Activated T-cell treated with anti-CD3 and anti-CD28 coated beads for 48 hours (primary cell): ENCODE measurements around the gene TMEM14B.
"Not testable (repeated sequence)": the region's sequence is repeated elsewhere in the genome, so short reads cannot be mapped to it uniquely, and the experiment has no call there.

Source experiments
- DNase-seq: peaks from one replicate; pipeline ENCODE4 v3.0.0-alpha.2; 2020; ENCODE audit warnings: low read depth

The TMEM14B gene

DNA sequence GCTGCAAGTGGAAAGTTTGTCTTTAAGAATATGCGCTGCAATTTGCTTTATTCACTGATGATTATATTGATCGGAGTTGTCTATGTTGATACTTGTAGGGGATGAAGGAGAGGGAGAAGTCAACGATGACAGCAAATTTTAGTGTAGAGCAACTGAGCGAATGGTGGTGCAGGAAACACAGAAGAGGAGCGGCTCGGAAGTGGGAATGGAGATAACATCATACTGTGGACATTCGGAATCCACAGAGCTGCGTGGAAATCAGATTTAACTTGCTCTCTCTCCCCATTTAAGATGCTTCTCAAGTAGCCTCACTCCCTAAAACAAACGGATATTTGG, 722 bp upstream of the TMEM14B start:
- no peak for DNase-seq

GRCh38 chr6:10749734-10750133, 2.1 kb downstream of the TMEM14B start:
- no peak for DNase-seq

DNA sequence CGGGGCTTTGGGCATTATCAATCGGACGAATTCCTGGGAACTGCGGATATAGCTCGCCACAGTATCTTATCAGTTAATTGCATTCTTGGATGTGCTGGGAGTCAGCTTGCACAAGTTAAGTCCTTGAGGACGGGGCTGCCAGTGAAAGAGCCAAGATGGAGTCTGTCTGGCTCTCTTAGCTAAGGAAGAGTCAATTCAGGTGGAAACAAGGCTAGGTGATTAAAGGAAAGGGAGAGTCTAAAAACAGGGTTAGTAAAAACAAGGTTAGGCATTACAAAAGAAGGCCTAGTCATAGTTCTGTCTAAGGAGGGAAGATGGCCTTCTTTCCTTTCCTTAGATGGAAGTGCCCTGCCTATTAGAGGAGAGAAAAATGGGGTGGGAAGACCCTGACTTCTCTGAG, 3.0 kb downstream of the TMEM14B start:
- not testable (repeated sequence) for DNase-seq

DNA sequence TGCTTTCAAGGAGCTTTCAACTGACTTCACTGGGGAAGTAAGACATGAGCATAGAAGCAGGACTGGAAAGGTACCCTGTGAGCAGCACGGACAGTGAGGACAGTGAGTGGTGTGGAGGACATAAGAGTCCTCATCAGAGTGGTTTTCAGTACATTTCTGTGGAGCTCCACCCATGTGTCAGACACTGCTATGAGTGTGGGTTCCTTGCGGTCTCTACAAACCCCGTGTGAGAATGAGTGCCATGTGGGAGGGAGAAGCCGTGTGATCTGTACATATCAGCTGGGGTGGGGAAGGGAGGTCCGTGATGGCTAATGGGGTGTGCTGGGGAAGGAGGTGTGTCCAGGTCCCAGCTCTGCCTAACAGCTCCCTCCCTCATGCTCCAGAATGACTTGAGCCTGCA, 4.2 kb downstream of the TMEM14B start:
- not testable (repeated sequence) for DNase-seq

DNA sequence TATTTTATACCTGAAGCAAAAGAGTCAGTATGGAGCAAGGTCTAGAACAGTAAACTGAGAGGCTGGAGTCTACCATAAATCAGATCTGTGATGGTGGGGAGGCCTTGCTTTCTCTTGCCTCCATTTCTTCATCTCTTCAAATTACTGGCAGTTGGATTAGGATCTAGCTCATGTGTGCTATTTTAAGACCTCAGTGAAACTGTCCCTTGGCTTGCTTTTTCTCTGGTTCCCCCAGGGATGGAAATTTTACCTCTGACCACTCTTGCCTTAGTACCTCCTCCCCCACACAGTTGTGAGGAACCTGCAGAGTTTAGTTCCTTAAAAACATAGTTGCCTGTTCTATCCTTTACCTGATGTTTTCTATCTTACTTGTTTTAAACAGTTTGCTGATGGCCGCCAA, 8.5 kb downstream of the TMEM14B start:
- no peak for DNase-seq

GRCh38 chr6:10759312-10759839, 11.8 kb downstream of the TMEM14B start:
- DNase-seq: no peak

DNA sequence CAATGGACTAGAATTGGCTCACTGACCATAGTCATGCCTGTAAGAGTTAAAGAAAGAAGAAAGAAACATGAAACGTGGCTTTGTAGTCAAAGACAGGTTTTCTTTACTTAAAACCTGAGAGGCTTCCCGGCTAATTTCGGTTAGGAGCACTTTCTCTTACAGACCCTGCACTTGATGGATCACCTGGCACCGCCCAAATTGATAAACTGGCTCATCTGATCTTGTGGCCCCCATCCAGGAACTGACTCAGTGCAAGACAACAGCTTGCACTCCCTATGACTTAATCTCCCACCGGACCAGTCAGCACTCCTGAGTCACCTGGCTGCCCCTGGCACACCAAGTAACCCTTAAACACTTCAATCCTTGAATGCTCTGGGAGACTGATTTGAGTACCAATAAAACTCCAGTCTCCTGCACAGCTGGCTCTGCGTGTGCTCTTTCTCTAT, 12.3 kb downstream of the TMEM14B start:
- no peak for DNase-seq

GRCh38 chr6:10763006-10763405, 15.4 kb downstream of the TMEM14B start:
- DNase-seq: no peak

- no peak for DNase-seq
Observed at GRCh38 chr6:10769419-10769818, 21.8 kb downstream of the TMEM14B start.

DNA sequence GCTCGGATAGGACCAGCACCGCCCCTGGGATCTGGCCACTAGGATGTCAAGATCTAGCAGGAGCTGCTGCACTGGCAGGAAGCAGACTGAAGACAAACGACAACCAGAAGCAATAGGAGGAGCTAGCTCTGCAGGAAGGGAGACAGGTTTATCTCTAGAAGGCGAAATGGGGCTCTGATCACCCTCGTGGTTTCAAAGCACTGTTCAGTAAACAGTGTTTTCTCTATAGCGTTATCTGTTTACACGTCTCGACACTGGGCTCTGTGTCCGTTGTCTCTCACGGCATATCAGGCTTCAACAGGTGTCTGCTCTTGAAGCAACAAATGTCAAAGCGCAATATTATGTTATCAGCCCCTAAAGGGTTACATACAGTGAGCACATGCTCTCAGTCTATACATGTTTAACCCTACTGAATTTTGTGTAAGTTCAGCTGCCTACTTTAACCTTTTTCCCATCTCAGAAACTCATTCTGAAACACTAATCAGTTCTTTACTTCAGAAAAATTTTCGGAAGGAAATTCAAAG, 23.8 kb downstream of the TMEM14B start:
- no peak for DNase-seq

GRCh38 chr6:10778230-10778629, 30.6 kb downstream of the TMEM14B start:
- no peak for DNase-seq

- DNase-seq: no peak
Observed at GRCh38 chr6:10779076-10779475, 31.5 kb downstream of the TMEM14B start.

- no peak for DNase-seq
Observed at GRCh38 chr6:10791673-10792072, 44.1 kb downstream of the TMEM14B start.

GRCh38 chr6:10792101-10792500, 44.5 kb downstream of the TMEM14B start:
- DNase-seq: no peak

DNA sequence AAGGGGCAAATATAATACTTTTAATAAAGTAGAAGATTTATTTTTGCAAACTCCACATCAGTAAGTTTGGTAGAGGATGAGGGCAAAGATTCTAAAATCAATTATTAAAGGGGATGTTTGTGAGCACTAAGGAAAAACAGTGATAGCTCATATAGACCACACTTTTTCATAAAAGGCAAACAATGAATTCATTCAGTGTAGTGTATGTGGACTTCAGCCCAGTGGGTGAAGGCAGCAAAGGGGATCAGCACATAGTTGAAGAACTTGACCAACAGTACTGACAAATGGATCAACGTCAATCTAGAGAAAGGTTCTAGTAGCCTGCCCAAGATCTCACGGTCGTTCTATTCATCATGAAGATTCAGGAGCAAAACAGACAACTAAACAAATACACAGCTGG, 45.4 kb downstream of the TMEM14B start:
- no peak for DNase-seq

- no peak for DNase-seq
Observed at GRCh38 chr6:10793695-10794094, 46.1 kb downstream of the TMEM14B start.

- no peak for DNase-seq
Observed at GRCh38 chr6:10794239-10794638, 46.6 kb downstream of the TMEM14B start.

DNA sequence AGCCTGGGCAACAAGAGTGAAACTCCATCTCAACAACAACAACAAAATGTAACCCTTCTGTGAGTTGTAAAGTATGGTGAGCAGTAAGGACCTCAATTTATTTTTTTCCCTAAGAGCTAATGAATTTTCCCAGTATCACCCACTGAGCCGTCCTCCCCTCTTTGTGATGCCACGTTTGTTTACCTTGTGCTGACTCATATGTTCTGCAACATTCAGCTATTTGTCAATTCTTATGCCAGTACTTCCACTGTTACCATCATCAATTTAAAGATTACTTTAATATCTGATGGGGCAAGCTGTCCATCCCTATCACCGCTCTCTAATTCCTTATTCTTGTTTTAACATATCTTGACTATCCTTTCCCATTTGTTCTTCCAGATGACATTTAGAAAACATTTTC, 53.2 kb downstream of the TMEM14B start:
- no peak for DNase-seq

GRCh38 chr6:10801224-10801848, 53.7 kb downstream of the TMEM14B start:
- DNase-seq: peak; percentile 47
